ENCODE measurements around the gene RASL10B. TPM values are rescaled to one million over a fixed set of nuclear protein-coding genes. Genes with fewer than 3 reads are reported as not detected.
"Not testable (repeated sequence)": the region's sequence is repeated elsewhere in the genome, so short reads cannot be mapped to it uniquely, and the experiment has no call there.

The RASL10B gene
- total RNA-seq, 4 donors from 2014 or later: 9.9 to 63.8 (median 42.3) TPM

- no peak for TF ChIP-seq CTCF (IDR thresholded peaks at IDR 0.05)
- no peak for ATAC-seq (ENCODE audit: low FRiP score)
These were observed 35.8 kb upstream of the RASL10B start for GRCh38 chr17:35695613-35696012.

GRCh38 chr17:35698800-35699199, 32.6 kb upstream of the RASL10B start:
- DNase-seq (ENCODE audit: low spot score) (no peak), ATAC-seq (ENCODE audit: low FRiP score) (no peak)
- TF ChIP-seq CTCF (IDR thresholded peaks at IDR 0.05): no peak

More at GRCh38 chr17:35695613-35696012, 35.8 kb upstream of the RASL10B start:
- DNase-seq (ENCODE audit: low spot score): no peak

GRCh38 chr17:35700150-35700549, 31.3 kb upstream of the RASL10B start:
- DNase-seq (ENCODE audit: low spot score) (no peak), ATAC-seq (ENCODE audit: low FRiP score) (no peak)
- TF ChIP-seq CTCF (IDR thresholded peaks at IDR 0.05): no peak

- no peak for TF ChIP-seq CTCF (IDR thresholded peaks at IDR 0.05)
- ATAC-seq (ENCODE audit: low FRiP score) (no peak), DNase-seq (ENCODE audit: low spot score) (no peak)
These were observed 29.9 kb upstream of the RASL10B start for GRCh38 chr17:35701491-35701890.

GRCh38 chr17:35703308-35703707, 28.1 kb upstream of the RASL10B start:
- ATAC-seq (ENCODE audit: low FRiP score): not testable (repeated sequence)

GRCh38 chr17:35705230-35705629, 26.2 kb upstream of the RASL10B start:
- ATAC-seq (ENCODE audit: low FRiP score): no peak
- TF ChIP-seq CTCF (IDR thresholded peaks at IDR 0.05): no peak
- DNase-seq (ENCODE audit: low spot score): no peak

More at GRCh38 chr17:35703308-35703707, 28.1 kb upstream of the RASL10B start:
- DNase-seq (ENCODE audit: low spot score): not testable (repeated sequence)

GRCh38 chr17:35705705-35706104, 25.7 kb upstream of the RASL10B start:
- ATAC-seq (ENCODE audit: low FRiP score) (no peak), DNase-seq (ENCODE audit: low spot score) (no peak)
- no peak for TF ChIP-seq CTCF (IDR thresholded peaks at IDR 0.05)

GRCh38 chr17:35708149-35708548, 23.3 kb upstream of the RASL10B start:
- ATAC-seq (ENCODE audit: low FRiP score): no peak
- no peak for DNase-seq (ENCODE audit: low spot score)
- TF ChIP-seq CTCF (IDR thresholded peaks at IDR 0.05): no peak
